ENCODE measurements around the gene VAV3.

DNA sequence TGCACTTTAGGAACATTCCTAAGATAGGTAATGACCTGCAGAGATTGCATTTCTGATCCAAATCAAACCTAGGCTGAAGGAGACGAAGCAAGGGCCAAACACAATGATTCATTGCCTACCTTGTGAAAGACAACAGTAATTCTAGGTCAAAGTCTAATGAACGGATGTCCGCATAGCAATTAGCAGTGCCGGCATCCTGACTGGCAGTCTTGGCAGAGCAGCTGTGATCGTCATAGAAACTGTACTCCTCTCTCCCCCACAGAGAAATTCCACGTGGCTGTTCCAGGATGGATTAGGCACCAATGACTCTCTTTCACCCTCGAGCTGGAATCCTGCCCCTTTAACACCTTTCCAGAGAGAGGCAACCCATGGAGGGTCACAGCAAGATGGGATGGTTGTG lies 28.9 kb upstream of the VAV3 start:
- TF ChIP-seq SMC3 (IDR thresholded peaks at IDR 0.05; ENCODE audit: low read length), result no peak
- no peak for TF ChIP-seq EP300 (IDR thresholded peaks at IDR 0.05; ENCODE audit: low read depth in 2 of 2, low read length in 2 of 2)
- no peak for TF ChIP-seq EP300 (CRISPR knock-in tag; IDR thresholded peaks at IDR 0.05; ENCODE audit: borderline replicate concordance)
- TF ChIP-seq, protein P1, sequence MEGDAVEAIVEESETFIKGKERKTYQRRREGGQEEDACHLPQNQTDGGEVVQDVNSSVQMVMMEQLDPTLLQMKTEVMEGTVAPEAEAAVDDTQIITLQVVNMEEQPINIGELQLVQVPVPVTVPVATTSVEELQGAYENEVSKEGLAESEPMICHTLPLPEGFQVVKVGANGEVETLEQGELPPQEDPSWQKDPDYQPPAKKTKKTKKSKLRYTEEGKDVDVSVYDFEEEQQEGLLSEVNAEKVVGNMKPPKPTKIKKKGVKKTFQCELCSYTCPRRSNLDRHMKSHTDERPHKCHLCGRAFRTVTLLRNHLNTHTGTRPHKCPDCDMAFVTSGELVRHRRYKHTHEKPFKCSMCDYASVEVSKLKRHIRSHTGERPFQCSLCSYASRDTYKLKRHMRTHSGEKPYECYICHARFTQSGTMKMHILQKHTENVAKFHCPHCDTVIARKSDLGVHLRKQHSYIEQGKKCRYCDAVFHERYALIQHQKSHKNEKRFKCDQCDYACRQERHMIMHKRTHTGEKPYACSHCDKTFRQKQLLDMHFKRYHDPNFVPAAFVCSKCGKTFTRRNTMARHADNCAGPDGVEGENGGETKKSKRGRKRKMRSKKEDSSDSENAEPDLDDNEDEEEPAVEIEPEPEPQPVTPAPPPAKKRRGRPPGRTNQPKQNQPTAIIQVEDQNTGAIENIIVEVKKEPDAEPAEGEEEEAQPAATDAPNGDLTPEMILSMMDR (CRISPR knock-in tag; IDR thresholded peaks at IDR 0.05), result no peak
